Right forelimb (tissue), 1 donor: ENCODE data around the gene OCA2.

Source experiments
- DNase-seq: peaks from one replicate; pipeline ENCODE4 v3.0.0-alpha.2; 2018

The OCA2 gene

GRCh38 chr15:27835233-27835939, 263.7 kb downstream of the OCA2 start:
- no peak for DNase-seq

GRCh38 chr15:27834684-27835083, 264.4 kb downstream of the OCA2 start:
- no peak for DNase-seq

- DNase-seq: no peak
Measured at GRCh38 chr15:27833974-27834373, 265.1 kb downstream of the OCA2 start.

GRCh38 chr15:27833178-27833577, 265.9 kb downstream of the OCA2 start:
- no peak for DNase-seq

GRCh38 chr15:27832237-27832596, 266.9 kb downstream of the OCA2 start:
- DNase-seq: no peak

GRCh38 chr15:27831384-27832236, 267.5 kb downstream of the OCA2 start:
- no peak for DNase-seq

GRCh38 chr15:27828746-27829145, 270.4 kb downstream of the OCA2 start:
- no peak for DNase-seq

GRCh38 chr15:27826902-27827714, 272.0 kb downstream of the OCA2 start:
- peak; percentile 51 for DNase-seq

- no peak for DNase-seq
Measured at GRCh38 chr15:27826411-27826810, 272.7 kb downstream of the OCA2 start.

GRCh38 chr15:27824841-27825422, 274.2 kb downstream of the OCA2 start:
- DNase-seq: no peak

- no peak for DNase-seq
Measured at GRCh38 chr15:27821273-27821672, 277.8 kb downstream of the OCA2 start.

- DNase-seq: no peak
Measured at GRCh38 chr15:27820722-27821121, 278.4 kb downstream of the OCA2 start.

GRCh38 chr15:27820232-27820631, 278.9 kb downstream of the OCA2 start:
- DNase-seq: no peak

- no peak for DNase-seq
Measured at GRCh38 chr15:27817258-27817657, 281.9 kb downstream of the OCA2 start.

- no peak for DNase-seq
Measured at GRCh38 chr15:27816790-27817189, 282.3 kb downstream of the OCA2 start.

GRCh38 chr15:27815035-27815434, 284.1 kb downstream of the OCA2 start:
- no peak for DNase-seq

GRCh38 chr15:27813139-27813538, 286.0 kb downstream of the OCA2 start:
- no peak for DNase-seq

- no peak for DNase-seq
Measured at GRCh38 chr15:27808182-27808581, 290.9 kb downstream of the OCA2 start.

GRCh38 chr15:27807335-27807734, 291.8 kb downstream of the OCA2 start:
- no peak for DNase-seq

GRCh38 chr15:27806396-27806795, 292.7 kb downstream of the OCA2 start:
- DNase-seq: no peak

GRCh38 chr15:27805261-27806220, 293.6 kb downstream of the OCA2 start:
- no peak for DNase-seq
